ENCODE measurements around the gene SPESP1. TPM values are rescaled to one million over a fixed set of nuclear protein-coding genes. Genes with fewer than 3 reads are reported as not detected.

Gene SPESP1
- total RNA-seq, 1 experiment from 2014 or later: not detected

DNA sequence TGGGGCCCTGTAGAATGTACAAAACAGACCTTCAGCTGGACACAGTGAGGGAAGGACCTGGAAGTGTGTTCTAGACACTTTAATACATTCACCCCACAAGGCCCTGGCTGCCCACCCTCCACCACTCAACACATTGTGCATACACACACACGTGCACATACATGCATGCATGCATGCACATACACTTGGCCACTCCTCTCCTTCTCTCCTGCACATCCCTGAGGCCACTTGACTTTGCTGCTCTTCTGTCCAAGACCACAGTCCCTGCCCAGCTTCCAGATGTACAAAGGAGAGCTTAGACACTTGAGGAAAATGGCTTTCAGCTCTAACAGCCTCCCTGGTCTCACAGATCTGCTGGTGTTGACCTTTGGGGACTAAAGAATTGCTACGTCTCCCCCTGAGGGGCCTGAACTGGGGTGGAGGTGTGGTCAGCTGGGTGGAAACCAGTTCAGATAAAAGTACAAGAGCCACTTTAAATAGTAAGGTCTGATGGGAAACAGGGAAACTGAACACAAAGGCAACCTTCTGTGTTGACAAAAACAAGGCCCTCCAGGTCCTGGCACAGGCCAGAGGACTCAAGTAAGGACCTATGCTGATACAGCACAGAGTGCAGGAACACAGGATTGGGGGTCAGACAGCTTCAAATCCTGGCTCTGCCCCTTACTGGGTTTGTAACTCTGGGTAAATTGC lies 59.4 kb downstream of the SPESP1 start:
- no peaks in the 10 kb centered on the region for H3K9me3 ChIP-seq (ENCODE audit: control insufficient read depth, insufficient read depth, low read depth, low read length)
- DNase-seq (ENCODE audit: low read depth, low spot score) (no peak), ATAC-seq (no peak)
- H3K27me3 ChIP-seq (ENCODE audit: control insufficient read depth, insufficient read depth, low read length): peaks cover 2% of the 10 kb centered on the region
- no peak overlapping the region for H3K27ac ChIP-seq (ENCODE audit: low read length)
- ChIA-PET CTCF (no interaction called here), POLR2A (no interaction called here)
- intact Hi-C loops (cut with micrococcal nuclease; ENCODE audit: unreplicated experiment) (no loop called here), in situ Hi-C loops (cut with HindIII; ENCODE audit: low pct_unique_long_range_greater_than_20kb, low sequenced_read_pairs) (no loop called here)
- H3K4me1 ChIP-seq (ENCODE audit: control insufficient read depth, insufficient read depth, low read length): no peaks in the 10 kb centered on the region
- no peaks in the 10 kb centered on the region for H3K36me3 ChIP-seq (ENCODE audit: control insufficient read depth, insufficient read depth, low read length)
- no TSS peak for BruUV-seq (replicated peaks)
- H3K4me3 ChIP-seq (ENCODE audit: low read depth in 2 of 2, low read length in 2 of 2): no peak overlapping the region
- TF ChIP-seq TCF7L2 (IDR thresholded peaks at IDR 0.05; ENCODE audit: low read depth, low read length): no peak
- TF ChIP-seq, protein P1, sequence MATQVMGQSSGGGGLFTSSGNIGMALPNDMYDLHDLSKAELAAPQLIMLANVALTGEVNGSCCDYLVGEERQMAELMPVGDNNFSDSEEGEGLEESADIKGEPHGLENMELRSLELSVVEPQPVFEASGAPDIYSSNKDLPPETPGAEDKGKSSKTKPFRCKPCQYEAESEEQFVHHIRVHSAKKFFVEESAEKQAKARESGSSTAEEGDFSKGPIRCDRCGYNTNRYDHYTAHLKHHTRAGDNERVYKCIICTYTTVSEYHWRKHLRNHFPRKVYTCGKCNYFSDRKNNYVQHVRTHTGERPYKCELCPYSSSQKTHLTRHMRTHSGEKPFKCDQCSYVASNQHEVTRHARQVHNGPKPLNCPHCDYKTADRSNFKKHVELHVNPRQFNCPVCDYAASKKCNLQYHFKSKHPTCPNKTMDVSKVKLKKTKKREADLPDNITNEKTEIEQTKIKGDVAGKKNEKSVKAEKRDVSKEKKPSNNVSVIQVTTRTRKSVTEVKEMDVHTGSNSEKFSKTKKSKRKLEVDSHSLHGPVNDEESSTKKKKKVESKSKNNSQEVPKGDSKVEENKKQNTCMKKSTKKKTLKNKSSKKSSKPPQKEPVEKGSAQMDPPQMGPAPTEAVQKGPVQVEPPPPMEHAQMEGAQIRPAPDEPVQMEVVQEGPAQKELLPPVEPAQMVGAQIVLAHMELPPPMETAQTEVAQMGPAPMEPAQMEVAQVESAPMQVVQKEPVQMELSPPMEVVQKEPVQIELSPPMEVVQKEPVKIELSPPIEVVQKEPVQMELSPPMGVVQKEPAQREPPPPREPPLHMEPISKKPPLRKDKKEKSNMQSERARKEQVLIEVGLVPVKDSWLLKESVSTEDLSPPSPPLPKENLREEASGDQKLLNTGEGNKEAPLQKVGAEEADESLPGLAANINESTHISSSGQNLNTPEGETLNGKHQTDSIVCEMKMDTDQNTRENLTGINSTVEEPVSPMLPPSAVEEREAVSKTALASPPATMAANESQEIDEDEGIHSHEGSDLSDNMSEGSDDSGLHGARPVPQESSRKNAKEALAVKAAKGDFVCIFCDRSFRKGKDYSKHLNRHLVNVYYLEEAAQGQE (IDR thresholded peaks at IDR 0.05; ENCODE audit: insufficient read depth in 1 of 2, low read depth in 2 of 2, low read length in 1 of 2): no peak
- TF ChIP-seq, protein P2, sequence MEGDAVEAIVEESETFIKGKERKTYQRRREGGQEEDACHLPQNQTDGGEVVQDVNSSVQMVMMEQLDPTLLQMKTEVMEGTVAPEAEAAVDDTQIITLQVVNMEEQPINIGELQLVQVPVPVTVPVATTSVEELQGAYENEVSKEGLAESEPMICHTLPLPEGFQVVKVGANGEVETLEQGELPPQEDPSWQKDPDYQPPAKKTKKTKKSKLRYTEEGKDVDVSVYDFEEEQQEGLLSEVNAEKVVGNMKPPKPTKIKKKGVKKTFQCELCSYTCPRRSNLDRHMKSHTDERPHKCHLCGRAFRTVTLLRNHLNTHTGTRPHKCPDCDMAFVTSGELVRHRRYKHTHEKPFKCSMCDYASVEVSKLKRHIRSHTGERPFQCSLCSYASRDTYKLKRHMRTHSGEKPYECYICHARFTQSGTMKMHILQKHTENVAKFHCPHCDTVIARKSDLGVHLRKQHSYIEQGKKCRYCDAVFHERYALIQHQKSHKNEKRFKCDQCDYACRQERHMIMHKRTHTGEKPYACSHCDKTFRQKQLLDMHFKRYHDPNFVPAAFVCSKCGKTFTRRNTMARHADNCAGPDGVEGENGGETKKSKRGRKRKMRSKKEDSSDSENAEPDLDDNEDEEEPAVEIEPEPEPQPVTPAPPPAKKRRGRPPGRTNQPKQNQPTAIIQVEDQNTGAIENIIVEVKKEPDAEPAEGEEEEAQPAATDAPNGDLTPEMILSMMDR (IDR thresholded peaks at IDR 0.05): no peak
- no peak for TF ChIP-seq SIN3A (IDR thresholded peaks at IDR 0.05; ENCODE audit: borderline replicate concordance, insufficient read depth, low read depth, low read length)
- TF ChIP-seq POLR2AphosphoS5 (IDR thresholded peaks at IDR 0.05; ENCODE audit: low read depth, low read length): no peak

DNA sequence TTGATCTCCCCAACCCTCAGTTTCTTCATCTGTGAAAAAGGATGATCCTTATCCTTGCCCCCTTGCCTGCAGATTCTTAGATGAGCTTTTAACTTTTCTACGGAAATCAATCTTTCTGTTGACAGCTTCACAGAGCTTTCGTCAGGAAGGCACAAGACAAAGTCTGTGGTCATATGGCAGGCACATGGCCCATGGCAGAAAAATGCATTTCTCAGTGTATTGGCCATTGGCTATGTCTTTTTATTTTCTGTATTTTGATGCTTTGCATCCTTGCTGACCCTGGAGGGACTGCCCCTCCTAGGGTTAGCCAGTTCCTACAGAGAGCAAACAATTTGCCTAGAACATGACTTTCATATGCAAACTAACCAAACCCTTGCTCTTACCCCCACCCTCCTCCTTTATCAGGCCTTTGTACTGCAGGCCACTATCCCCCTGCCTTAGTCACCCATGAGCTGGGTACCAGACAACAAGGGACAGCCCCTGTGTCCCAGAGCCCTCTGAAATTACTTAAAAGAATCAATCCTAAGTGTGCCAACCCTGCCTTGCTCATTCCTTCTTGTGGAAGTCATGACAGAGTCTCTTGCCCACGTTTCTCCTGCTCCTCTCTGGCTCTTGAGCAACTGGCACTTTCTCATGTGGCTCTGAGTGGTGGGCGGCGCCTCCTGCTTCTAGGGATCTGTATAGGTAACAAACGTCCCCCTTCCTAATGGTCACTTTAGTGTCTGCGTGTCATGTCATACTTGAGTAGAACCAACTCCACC lies 60.1 kb downstream of the SPESP1 start:
- in situ Hi-C loops (cut with HindIII; ENCODE audit: low pct_unique_long_range_greater_than_20kb, low sequenced_read_pairs): no loop called here
- intact Hi-C loops (cut with micrococcal nuclease; ENCODE audit: unreplicated experiment): no loop called here
- Histone ChIP-seq H3K36me3 (ENCODE audit: control insufficient read depth, insufficient read depth, low read length) (no peaks in the 10 kb centered on the region), H3K27me3 (ENCODE audit: control insufficient read depth, insufficient read depth, low read length) (peaks cover 2% of the 10 kb centered on the region), H3K27ac (ENCODE audit: low read length) (no peak overlapping the region), H3K4me1 (ENCODE audit: control insufficient read depth, insufficient read depth, low read length) (no peaks in the 10 kb centered on the region), H3K4me3 (ENCODE audit: low read depth in 2 of 2, low read length in 2 of 2) (no peak overlapping the region), H3K9me3 (ENCODE audit: control insufficient read depth, insufficient read depth, low read depth, low read length) (no peaks in the 10 kb centered on the region)
- ChIA-PET POLR2A (no interaction called here), CTCF (no interaction called here)
- TF ChIP-seq SIN3A (IDR thresholded peaks at IDR 0.05; ENCODE audit: borderline replicate concordance, insufficient read depth, low read depth, low read length) (no peak), POLR2AphosphoS5 (IDR thresholded peaks at IDR 0.05; ENCODE audit: low read depth, low read length) (no peak), TCF7L2 (IDR thresholded peaks at IDR 0.05; ENCODE audit: low read depth, low read length) (no peak)
- TF ChIP-seq, protein P2 (IDR thresholded peaks at IDR 0.05): no peak
- TF ChIP-seq, protein P1 (IDR thresholded peaks at IDR 0.05; ENCODE audit: insufficient read depth in 1 of 2, low read depth in 2 of 2, low read length in 1 of 2): no peak
- DNase-seq (ENCODE audit: low read depth, low spot score): no peak
- no TSS peak for BruUV-seq (replicated peaks)
- ATAC-seq: no peak
